PC-9 (cell line): Measurements from ENCODE around the gene ZNF652. TPM values are rescaled to one million over a fixed set of nuclear protein-coding genes. Genes with fewer than 3 reads are reported as not detected.

Source experiments
- BruUV-seq: library from RNA; stranded (reverse); fragments of 400-500 nt; replicated peaks from 2 replicates; lab custom pipeline; 2021; lab: Mats Ljungman, UMichigan
- CTCF ChIA-PET: fragments of 300-600 bp; sonication (Branson Sonifier 250); formaldehyde crosslinking; loops from one replicate; lab custom pipeline; 2022; ENCODE audit warnings: antibody characterized with exemption; lab: Charles Lee
- POLR2A ChIA-PET: fragments of 300-600 bp; sonication (Branson Sonifier 250); formaldehyde crosslinking; loops from one replicate; lab custom pipeline; 2022; ENCODE audit warnings: antibody characterized with exemption; ENCODE audit not compliant: unreplicated experiment; lab: Charles Lee
- DNase-seq, 2 experiments: peaks; one replicate each; pipeline versions ENCODE4 v3.0.0 to v3.0.0-alpha.2; 2015 to 2022; ENCODE audit warnings: mixed read lengths in 1 of 2
- H2AFZ ChIP-seq: fragments of 200-600 bp; sonication (generic); 2 replicates; pipeline ENCODE4 v1.8.1; 2017; ENCODE audit warnings: antibody characterized with exemption
- H3F3A ChIP-seq: fragments of 200-600 bp; sonication (generic); 2 replicates; pipeline ENCODE4 v1.8.1; 2017; ENCODE audit warnings: antibody characterized with exemption, mild to moderate bottlenecking, low read depth; ENCODE audit not compliant: insufficient read depth
- H3K27ac ChIP-seq: fragments of 200-600 bp; sonication (generic); 2 replicates; pipeline ENCODE4 v1.6.1; 2016; ENCODE audit warnings: mixed run types
- H3K27me3 ChIP-seq: fragments of 200-600 bp; sonication (generic); 2 replicates; pipeline ENCODE4 v1.6.1; 2016; ENCODE audit warnings: low read depth, mixed run types; ENCODE audit not compliant: insufficient read depth
- H3K36me3 ChIP-seq: fragments of 200-600 bp; sonication (generic); 2 replicates; pipeline ENCODE4 v1.6.1; 2016; ENCODE audit warnings: low read depth, mixed run types
- H3K4me1 ChIP-seq: fragments of 200-600 bp; sonication (generic); replicated peaks from 2 replicates; pipeline ENCODE4 v1.6.1; 2016; ENCODE audit warnings: mixed run types; ENCODE audit not compliant: insufficient read depth
- H3K4me2 ChIP-seq: fragments of 200-600 bp; sonication (generic); 2 replicates; pipeline ENCODE4 v1.6.1; 2017; ENCODE audit warnings: mixed run types
- H3K4me3 ChIP-seq: fragments of 200-600 bp; sonication (generic); 2 replicates; pipeline ENCODE4 v1.6.1; 2016; ENCODE audit warnings: mixed run types
- H3K79me2 ChIP-seq: fragments of 200-600 bp; sonication (generic); 2 replicates; pipeline ENCODE4 v1.6.1; 2017; ENCODE audit warnings: low read depth, mixed run types
- H3K9me2 ChIP-seq: fragments of 200-600 bp; sonication (generic); 2 replicates; pipeline ENCODE4 v1.8.1; 2017; ENCODE audit warnings: mild to moderate bottlenecking; ENCODE audit not compliant: insufficient read depth
- H3K9me3 ChIP-seq: fragments of 200-600 bp; sonication (generic); 2 replicates; pipeline ENCODE4 v1.8.1; 2016; ENCODE audit warnings: low read depth; ENCODE audit not compliant: insufficient read depth
- H4K20me1 ChIP-seq: fragments of 200-600 bp; sonication (generic); 2 replicates; pipeline ENCODE4 v1.8.1; 2017; ENCODE audit not compliant: insufficient read depth
- EZH2 ChIP-seq: fragments of 200-600 bp; sonication (generic); IDR thresholded peaks from 2 replicates; pipeline ENCODE4 v1.8.0; 2017; ENCODE audit warnings: antibody characterized with exemption, low read depth
- intact Hi-C: fragments of 100-400 bp; cut with micrococcal nuclease; formaldehyde crosslinking; loops from one replicate; pipeline ENCODE4 v1.10.0; 2022; ENCODE audit not compliant: unreplicated experiment
- total RNA-seq: library from RNA; stranded (reverse); gene quantifications from 2 replicates; pipeline ENCODE4 v1.2.3, GENCODE V29; 2021
- TF ChIP-seq, protein P1 (sequence below): fragments of 200-600 bp; sonication (generic); conservative IDR thresholded peaks from 2 replicates; pipeline ENCODE4 v1.6.1; 2017; ENCODE audit warnings: mixed run types, antibody characterized with exemption, mild to moderate bottlenecking, moderate library complexity

Gene ZNF652
- total RNA-seq, 1 experiment from 2014 or later, result 49.8 TPM

DNA sequence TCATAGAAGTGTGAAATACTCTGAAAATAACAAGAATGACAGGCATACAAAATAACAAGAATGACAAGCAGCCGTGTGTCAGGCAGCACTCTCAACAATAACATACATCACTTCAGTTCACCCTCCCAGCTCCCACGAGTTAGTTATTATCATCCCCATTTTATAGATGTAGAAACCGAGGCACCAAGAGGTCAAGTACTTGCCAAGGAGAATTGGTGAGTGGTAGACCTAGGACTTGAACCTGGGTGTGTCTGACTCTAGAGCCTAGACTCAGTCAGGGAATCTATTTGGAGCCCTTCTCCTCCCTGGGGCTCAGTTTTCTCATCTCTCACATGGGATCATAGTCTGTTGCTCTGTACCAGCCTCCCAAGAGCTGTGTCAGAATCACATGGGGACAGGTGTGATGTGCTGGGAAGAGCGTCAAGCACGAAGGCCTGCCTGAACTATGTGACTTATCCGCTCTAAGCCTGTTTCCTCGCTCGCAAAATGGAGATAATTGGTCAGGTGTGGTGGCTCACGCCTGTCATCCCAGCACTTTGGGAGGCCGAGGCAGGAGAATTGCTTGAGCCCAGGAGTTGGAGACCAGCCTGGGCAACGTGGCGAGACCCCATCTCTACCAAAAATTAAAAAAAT is 112.0 kb downstream of the ZNF652 start:
- H3K4me1 ChIP-seq, result peaks cover 10% of the 10 kb centered on the region
- no peaks in the 10 kb centered on the region for H3K27me3 ChIP-seq
- no peaks in the 10 kb centered on the region for H3K9me2 ChIP-seq
- no peak overlapping the region for H3K27ac ChIP-seq
- H3K79me2 ChIP-seq, result no peaks in the 10 kb centered on the region
- peaks cover 6% of the 10 kb centered on the region; the same call in 1 of the 2 replicates for H3F3A ChIP-seq
- intact Hi-C loops, result no loop called here
- ChIA-PET POLR2A (no interaction called here), CTCF (no interaction called here)
- H4K20me1 ChIP-seq, result no peaks in the 10 kb centered on the region
- H2AFZ ChIP-seq, result no peak overlapping the region
- no peak for DNase-seq
- no peak overlapping the region for H3K4me3 ChIP-seq
- H3K4me2 ChIP-seq, result peak overlapping the region; percentile 12; the same call in 1 of the 2 replicates
- TF ChIP-seq, protein P1, sequence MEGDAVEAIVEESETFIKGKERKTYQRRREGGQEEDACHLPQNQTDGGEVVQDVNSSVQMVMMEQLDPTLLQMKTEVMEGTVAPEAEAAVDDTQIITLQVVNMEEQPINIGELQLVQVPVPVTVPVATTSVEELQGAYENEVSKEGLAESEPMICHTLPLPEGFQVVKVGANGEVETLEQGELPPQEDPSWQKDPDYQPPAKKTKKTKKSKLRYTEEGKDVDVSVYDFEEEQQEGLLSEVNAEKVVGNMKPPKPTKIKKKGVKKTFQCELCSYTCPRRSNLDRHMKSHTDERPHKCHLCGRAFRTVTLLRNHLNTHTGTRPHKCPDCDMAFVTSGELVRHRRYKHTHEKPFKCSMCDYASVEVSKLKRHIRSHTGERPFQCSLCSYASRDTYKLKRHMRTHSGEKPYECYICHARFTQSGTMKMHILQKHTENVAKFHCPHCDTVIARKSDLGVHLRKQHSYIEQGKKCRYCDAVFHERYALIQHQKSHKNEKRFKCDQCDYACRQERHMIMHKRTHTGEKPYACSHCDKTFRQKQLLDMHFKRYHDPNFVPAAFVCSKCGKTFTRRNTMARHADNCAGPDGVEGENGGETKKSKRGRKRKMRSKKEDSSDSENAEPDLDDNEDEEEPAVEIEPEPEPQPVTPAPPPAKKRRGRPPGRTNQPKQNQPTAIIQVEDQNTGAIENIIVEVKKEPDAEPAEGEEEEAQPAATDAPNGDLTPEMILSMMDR, result no peak
- TF ChIP-seq EZH2, result no peak
- no peaks in the 10 kb centered on the region for H3K9me3 ChIP-seq
- no peaks in the 10 kb centered on the region for H3K36me3 ChIP-seq
- BruUV-seq, result no TSS peak

- intact Hi-C loops, result no loop called here
- Histone ChIP-seq H3K4me1 (peaks cover 10% of the 10 kb centered on the region), H3K4me3 (no peak overlapping the region), H3K4me2 (peak overlapping the region; percentile 12; the same call in 1 of the 2 replicates), H3K27me3 (no peaks in the 10 kb centered on the region), H2AFZ (no peak overlapping the region), H3K9me2 (no peaks in the 10 kb centered on the region), H3K27ac (no peak overlapping the region), H3F3A (peaks cover 6% of the 10 kb centered on the region; the same call in 1 of the 2 replicates), H3K36me3 (no peaks in the 10 kb centered on the region), H3K9me3 (no peaks in the 10 kb centered on the region), H4K20me1 (no peaks in the 10 kb centered on the region), H3K79me2 (no peaks in the 10 kb centered on the region)
- no peak for TF ChIP-seq EZH2
- TF ChIP-seq, protein P1, result no peak
- DNase-seq, result peak in 1 of 2 experiments; percentile 81
- POLR2A ChIA-PET, result no interaction called here
- CTCF ChIA-PET, result no interaction called here
- BruUV-seq, result no TSS peak
These were observed 112.7 kb downstream of the ZNF652 start for GRCh38 chr17:49249292-49249794.

DNA sequence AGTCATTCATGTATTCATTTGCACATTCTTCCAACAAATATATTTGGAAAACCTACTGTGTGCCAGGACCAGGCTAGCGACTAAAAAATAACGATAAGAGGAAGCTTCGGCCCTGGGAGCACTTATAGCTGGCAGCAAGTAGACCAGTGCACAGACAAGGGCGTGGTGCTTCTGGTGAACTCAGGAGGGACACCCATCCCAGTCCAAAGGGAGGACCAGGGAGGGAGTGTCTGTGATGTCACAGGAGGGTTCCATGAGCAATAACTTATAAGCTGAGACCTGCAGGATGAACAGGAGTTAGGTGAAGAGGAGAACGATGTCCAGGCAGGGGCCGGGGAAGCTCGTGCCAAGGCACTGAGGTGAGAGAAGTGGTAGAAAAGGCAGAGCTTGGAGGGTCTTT is 114.1 kb downstream of the ZNF652 start:
- Histone ChIP-seq H3K4me1 (peaks cover 10% of the 10 kb centered on the region), H3K4me3 (no peak overlapping the region)
- POLR2A ChIA-PET, result no interaction called here

More for the DNA sequence above, 114.1 kb downstream of the ZNF652 start:
- Histone ChIP-seq H4K20me1 (no peaks in the 10 kb centered on the region), H3K27me3 (no peaks in the 10 kb centered on the region), H3K27ac (no peak overlapping the region), H3F3A (peaks cover 6% of the 10 kb centered on the region; the same call in 1 of the 2 replicates), H3K9me3 (no peaks in the 10 kb centered on the region), H3K4me2 (no peak overlapping the region), H3K36me3 (no peaks in the 10 kb centered on the region), H2AFZ (no peak overlapping the region), H3K9me2 (no peaks in the 10 kb centered on the region), H3K79me2 (no peaks in the 10 kb centered on the region)
- CTCF ChIA-PET, result interaction anchor here (0.6 kb wide), 1 partner anchor 91 kb away, joined by 3 read pairs; no protein-coding TSS in a partner anchor
- DNase-seq, result no peak
- TF ChIP-seq, protein P1, result no peak
- TF ChIP-seq EZH2, result no peak
- intact Hi-C loops, result no loop called here
- BruUV-seq, result no TSS peak
